ENCODE data around the gene NEXN. TPM values are rescaled to one million over a fixed set of nuclear protein-coding genes. Genes with fewer than 3 reads are reported as not detected.

NEXN gene
- total RNA-seq, 1 experiment from 2014 or later: 0.15 TPM

DNA sequence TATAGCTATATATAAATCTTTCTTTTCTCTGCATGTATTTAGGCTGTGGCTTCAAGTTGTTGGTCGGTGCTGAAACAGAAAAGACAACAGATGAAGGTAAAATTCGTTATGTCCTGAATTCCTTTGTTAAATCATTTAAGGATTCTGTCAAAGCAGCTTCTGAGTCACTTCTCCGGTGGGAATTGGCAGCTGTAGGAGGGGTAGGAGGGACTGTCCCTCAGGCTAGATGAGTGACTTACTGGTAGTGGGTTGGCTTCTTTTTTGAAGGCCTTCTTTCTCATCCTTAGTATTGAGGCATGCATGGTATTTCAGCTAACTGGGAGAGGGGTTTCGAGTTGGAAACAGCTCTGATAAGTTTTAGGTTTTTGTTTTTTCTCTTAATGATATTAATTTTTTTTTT lies 22.1 kb upstream of the NEXN start:
- no peak for ATAC-seq
- TF ChIP-seq, protein P1, sequence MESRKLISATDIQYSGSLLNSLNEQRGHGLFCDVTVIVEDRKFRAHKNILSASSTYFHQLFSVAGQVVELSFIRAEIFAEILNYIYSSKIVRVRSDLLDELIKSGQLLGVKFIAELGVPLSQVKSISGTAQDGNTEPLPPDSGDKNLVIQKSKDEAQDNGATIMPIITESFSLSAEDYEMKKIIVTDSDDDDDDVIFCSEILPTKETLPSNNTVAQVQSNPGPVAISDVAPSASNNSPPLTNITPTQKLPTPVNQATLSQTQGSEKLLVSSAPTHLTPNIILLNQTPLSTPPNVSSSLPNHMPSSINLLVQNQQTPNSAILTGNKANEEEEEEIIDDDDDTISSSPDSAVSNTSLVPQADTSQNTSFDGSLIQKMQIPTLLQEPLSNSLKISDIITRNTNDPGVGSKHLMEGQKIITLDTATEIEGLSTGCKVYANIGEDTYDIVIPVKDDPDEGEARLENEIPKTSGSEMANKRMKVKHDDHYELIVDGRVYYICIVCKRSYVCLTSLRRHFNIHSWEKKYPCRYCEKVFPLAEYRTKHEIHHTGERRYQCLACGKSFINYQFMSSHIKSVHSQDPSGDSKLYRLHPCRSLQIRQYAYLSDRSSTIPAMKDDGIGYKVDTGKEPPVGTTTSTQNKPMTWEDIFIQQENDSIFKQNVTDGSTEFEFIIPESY (IDR thresholded peaks at IDR 0.05; ENCODE audit: extremely low read depth, insufficient replicate concordance, low read length): no peak
- TF ChIP-seq EGR1 (IDR thresholded peaks at IDR 0.05; ENCODE audit: low read depth) (no peak), SIN3A (IDR thresholded peaks at IDR 0.05; ENCODE audit: low read depth) (no peak), POLR2AphosphoS5 (IDR thresholded peaks at IDR 0.05; ENCODE audit: low read depth, low read length) (no peak)
- no peak for DNase-seq (ENCODE audit: low read depth, low spot score)
- H3K36me3 ChIP-seq (ENCODE audit: control insufficient read depth in 1 of 2, insufficient read depth in 2 of 2, low read length in 2 of 2): no peaks in the 10 kb centered on the region
- no peak overlapping the region for H2AFZ ChIP-seq (ENCODE audit: low read depth, low read length, poor library complexity, severe bottlenecking)
- no peak overlapping the region for H3K4me3 ChIP-seq (replicated peaks in 1 of 2; ENCODE audit: low read depth in 1 of 2, low read length in 2 of 2)
- no peak overlapping the region for H3K27ac ChIP-seq (ENCODE audit: low read depth, low read length)
- H3K27me3 ChIP-seq (ENCODE audit: insufficient read depth, low read length): no peaks in the 10 kb centered on the region
- H3K79me2 ChIP-seq (ENCODE audit: insufficient read depth, low read length): no peaks in the 10 kb centered on the region
- H3K9ac ChIP-seq (ENCODE audit: low read length): no peak overlapping the region
- no peak overlapping the region for H3K4me2 ChIP-seq (ENCODE audit: low read length)
- CTCF ChIA-PET: no interaction called here
- no peaks in the 10 kb centered on the region for H4K20me1 ChIP-seq (ENCODE audit: insufficient read depth)
- POLR2A ChIA-PET: no interaction called here
- no peaks in the 10 kb centered on the region for H3K4me1 ChIP-seq (ENCODE audit: control insufficient read depth in 1 of 2, insufficient read depth in 2 of 2, low read length in 2 of 2)
- intact Hi-C loops (cut with micrococcal nuclease): no loop called here
- RAD21 ChIA-PET (ENCODE audit: low non-redundant PET in 1 of 2, low total read pairs in 2 of 2, uncharacterized antibody in 2 of 2, unreplicated experiment in 2 of 2): no interaction called here
- no peaks in the 10 kb centered on the region for H3K9me3 ChIP-seq (ENCODE audit: control insufficient read depth in 1 of 2, insufficient read depth in 1 of 2, low read depth in 1 of 2, low read length in 2 of 2)
- BruUV-seq (replicated peaks): no TSS peak
- no peaks in the 10 kb centered on the region for H3K9me2 ChIP-seq (ENCODE audit: insufficient read depth)

DNA sequence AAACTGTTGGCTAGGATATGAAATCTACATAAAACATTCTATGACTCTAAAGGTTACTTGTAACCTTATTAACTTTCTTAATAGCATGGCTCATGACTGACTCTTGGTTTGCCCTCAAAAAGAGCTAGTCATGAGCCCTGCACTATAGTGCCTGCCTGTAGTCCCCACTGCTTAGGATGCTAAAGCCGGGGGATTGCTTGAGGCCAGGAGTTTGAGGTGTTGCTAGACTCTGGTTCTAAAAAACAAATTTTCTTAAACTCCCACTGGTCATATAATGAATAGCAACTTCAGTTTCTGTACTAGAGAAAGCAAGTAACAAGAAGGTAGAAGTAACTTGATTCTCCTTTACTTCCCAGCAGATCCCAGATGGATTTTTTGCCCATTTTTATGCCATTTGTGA lies 15.8 kb upstream of the NEXN start:
- Histone ChIP-seq H3K9ac (ENCODE audit: low read length) (no peak overlapping the region), H3K9me2 (ENCODE audit: insufficient read depth) (no peaks in the 10 kb centered on the region), H3K4me3 (replicated peaks in 1 of 2; ENCODE audit: low read depth in 1 of 2, low read length in 2 of 2) (no peak overlapping the region), H3K36me3 (ENCODE audit: control insufficient read depth in 1 of 2, insufficient read depth in 2 of 2, low read length in 2 of 2) (no peaks in the 10 kb centered on the region), H3K4me2 (ENCODE audit: low read length) (no peak overlapping the region), H3K27ac (ENCODE audit: low read depth, low read length) (no peak overlapping the region), H3K27me3 (ENCODE audit: insufficient read depth, low read length) (no peaks in the 10 kb centered on the region), H3K9me3 (ENCODE audit: control insufficient read depth in 1 of 2, insufficient read depth in 1 of 2, low read depth in 1 of 2, low read length in 2 of 2) (no peaks in the 10 kb centered on the region), H3K4me1 (ENCODE audit: control insufficient read depth in 1 of 2, insufficient read depth in 2 of 2, low read length in 2 of 2) (no peaks in the 10 kb centered on the region), H3K79me2 (ENCODE audit: insufficient read depth, low read length) (no peaks in the 10 kb centered on the region), H2AFZ (ENCODE audit: low read depth, low read length, poor library complexity, severe bottlenecking) (no peak overlapping the region), H4K20me1 (ENCODE audit: insufficient read depth) (no peaks in the 10 kb centered on the region)
- BruUV-seq (replicated peaks): no TSS peak
- CTCF ChIA-PET: no interaction called here
- ATAC-seq (0 out of 2 replicates have a peak, but pooled peaks have one; percentile 20), DNase-seq (ENCODE audit: low read depth, low spot score) (no peak)
- POLR2A ChIA-PET: no interaction called here
- TF ChIP-seq, protein P2, sequence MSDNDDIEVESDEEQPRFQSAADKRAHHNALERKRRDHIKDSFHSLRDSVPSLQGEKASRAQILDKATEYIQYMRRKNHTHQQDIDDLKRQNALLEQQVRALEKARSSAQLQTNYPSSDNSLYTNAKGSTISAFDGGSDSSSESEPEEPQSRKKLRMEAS (IDR thresholded peaks at IDR 0.05): no peak
- TF ChIP-seq RAD21 (IDR thresholded peaks at IDR 0.05; ENCODE audit: low read depth): no peak
- TF ChIP-seq FOSL1 (IDR thresholded peaks at IDR 0.05; ENCODE audit: low read depth): no peak
- TF ChIP-seq CEBPB (IDR thresholded peaks at IDR 0.05; ENCODE audit: low read depth): no peak
- RAD21 ChIA-PET (ENCODE audit: low non-redundant PET in 1 of 2, low total read pairs in 2 of 2, uncharacterized antibody in 2 of 2, unreplicated experiment in 2 of 2): no interaction called here
- intact Hi-C loops (cut with micrococcal nuclease): no loop called here
